Erythroblast (primary cell): ENCODE measurements around the gene RFX3.

Experiments used
- DNase-seq, 2 experiments: peaks; one replicate each; lab custom pipeline; 2025; lab: John Stamatoyannopoulos, UW
- GATA1 ChIP-seq: IDR thresholded peaks from 2 replicates; pipeline ENCODE4 v1.6.1; 2011; ENCODE audit warnings: low read depth, mild to moderate bottlenecking, control low read depth, low read length, moderate library complexity
- POLR2A ChIP-seq: IDR thresholded peaks from 2 replicates; pipeline ENCODE4 v1.6.1; 2011; ENCODE audit warnings: mild to moderate bottlenecking, low read length

Gene RFX3

DNA sequence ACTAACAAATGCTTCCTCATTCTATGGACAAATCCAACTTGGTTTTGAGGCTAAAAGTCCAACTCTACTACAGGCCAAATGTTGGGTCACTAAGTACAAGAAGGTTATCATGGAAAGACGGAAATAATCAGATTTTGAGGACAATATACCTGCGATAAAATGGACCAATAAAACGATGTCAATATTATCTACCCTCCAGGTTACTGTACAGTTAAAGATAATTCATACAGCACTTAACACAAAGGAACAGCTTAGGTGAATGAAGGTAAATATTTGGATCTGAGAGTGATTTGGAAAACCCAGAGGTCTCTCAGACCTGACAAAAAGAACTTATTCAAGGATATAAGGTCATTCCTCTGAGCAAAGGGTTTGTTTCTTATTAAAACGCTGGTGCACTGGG lies 352.4 kb downstream of the RFX3 start:
- no peak for TF ChIP-seq POLR2A
- no peak for TF ChIP-seq GATA1
- no peak for DNase-seq

DNA sequence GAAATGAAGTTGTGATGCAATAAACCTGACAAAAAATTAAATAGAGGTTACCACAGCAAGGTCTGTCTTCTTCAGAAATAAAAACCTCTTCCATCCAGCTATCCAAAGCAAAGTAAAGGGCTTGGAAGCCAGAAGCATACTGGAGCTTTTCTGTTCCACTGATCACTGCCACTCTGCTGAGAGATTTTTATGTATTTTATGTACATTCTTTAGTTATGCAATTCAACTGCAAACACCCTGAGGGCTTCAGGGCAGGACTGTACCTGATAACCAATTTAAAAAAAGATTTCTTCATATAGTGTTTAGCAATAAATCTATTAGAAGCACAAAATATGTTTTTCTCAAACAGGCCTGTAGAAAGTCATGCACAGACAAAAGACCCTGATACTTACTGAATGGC lies 355.0 kb downstream of the RFX3 start:
- no peak for DNase-seq
- TF ChIP-seq GATA1: no peak
- TF ChIP-seq POLR2A: no peak
